Measurements from ENCODE around the gene PAFAH2. TPM values are rescaled to one million over a fixed set of nuclear protein-coding genes. Genes with fewer than 3 reads are reported as not detected.
A peak's percentile ranks its signal among the peaks of the same experiment; 100 is the strongest.

The PAFAH2 gene
- total RNA-seq, 1 experiment from 2014 or later, result 8.5 TPM

GRCh38 chr1:25922056-25922970, 75.5 kb downstream of the PAFAH2 start:
- ChIA-PET POLR2A (interaction anchor here (0.6 kb wide), 1 partner anchor 83 kb away, joined by 6 read pairs; no protein-coding TSS in a partner anchor), CTCF (interaction anchor here (0.6 to 1.5 kb wide), 2 partner anchors 26 to 314 kb away, joined by 4 to 8 read pairs; no protein-coding TSS in a partner anchor)
- intact Hi-C loops (cut with micrococcal nuclease; ENCODE audit: unreplicated experiment), result no loop called here
- H3K27me3 ChIP-seq (ENCODE audit: control insufficient read depth, insufficient read depth, low read length), result no peaks in the 10 kb centered on the region
- peak; percentile 69; the same call in 1 of the 2 replicates for TF ChIP-seq SIN3A (IDR thresholded peaks at IDR 0.05; ENCODE audit: borderline replicate concordance, insufficient read depth, low read depth, low read length)
- TF ChIP-seq CTCF (IDR thresholded peaks at IDR 0.05), result no peak
- TF ChIP-seq TCF7L2 (IDR thresholded peaks at IDR 0.05; ENCODE audit: low read depth, low read length), result no peak
- TF ChIP-seq POLR2AphosphoS5 (IDR thresholded peaks at IDR 0.05; ENCODE audit: low read depth, low read length), result peak; percentile 4; the same call in 1 of the 2 replicates
- no peak for TF ChIP-seq REST (IDR thresholded peaks at IDR 0.05; ENCODE audit: insufficient read depth in 1 of 2, low read depth in 2 of 2, low read length in 1 of 2)
- peak overlapping the region; percentile 50 to 66 for H3K4me3 ChIP-seq (ENCODE audit: low read depth in 2 of 2, low read length in 2 of 2)
- no peak for DNase-seq (ENCODE audit: low read depth, low spot score)
- peak overlapping the region; percentile 93 for H3K27ac ChIP-seq (ENCODE audit: low read length)
- H3K4me1 ChIP-seq (ENCODE audit: control insufficient read depth, insufficient read depth, low read length), result peaks cover 15% of the 10 kb centered on the region
- in situ Hi-C loops (cut with HindIII; ENCODE audit: low pct_unique_long_range_greater_than_20kb, low sequenced_read_pairs), result no loop called here
- no peaks in the 10 kb centered on the region for H3K36me3 ChIP-seq (ENCODE audit: control insufficient read depth, insufficient read depth, low read length)
- H3K9me3 ChIP-seq (ENCODE audit: control insufficient read depth, insufficient read depth, low read depth, low read length), result no peaks in the 10 kb centered on the region
- ATAC-seq, result peak; percentile 91
- BruUV-seq (replicated peaks), result no TSS peak

GRCh38 chr1:25918615-25919014, 79.2 kb downstream of the PAFAH2 start:
- CTCF ChIA-PET, result no interaction called here
- DNase-seq (ENCODE audit: low read depth, low spot score) (no peak), ATAC-seq (no peak)
- Histone ChIP-seq H3K4me3 (ENCODE audit: low read depth in 2 of 2, low read length in 2 of 2) (no peak overlapping the region), H3K27ac (ENCODE audit: low read length) (no peak overlapping the region), H3K4me1 (ENCODE audit: control insufficient read depth, insufficient read depth, low read length) (peaks cover 12% of the 10 kb centered on the region), H3K27me3 (ENCODE audit: control insufficient read depth, insufficient read depth, low read length) (no peaks in the 10 kb centered on the region), H3K9me3 (ENCODE audit: control insufficient read depth, insufficient read depth, low read depth, low read length) (no peaks in the 10 kb centered on the region), H3K36me3 (ENCODE audit: control insufficient read depth, insufficient read depth, low read length) (no peaks in the 10 kb centered on the region)
- intact Hi-C loops (cut with micrococcal nuclease; ENCODE audit: unreplicated experiment) (no loop called here), in situ Hi-C loops (cut with HindIII; ENCODE audit: low pct_unique_long_range_greater_than_20kb, low sequenced_read_pairs) (no loop called here)
- POLR2A ChIA-PET, result no interaction called here
- no TSS peak for BruUV-seq (replicated peaks)
- TF ChIP-seq SIN3A (IDR thresholded peaks at IDR 0.05; ENCODE audit: borderline replicate concordance, insufficient read depth, low read depth, low read length) (no peak), CTCF (IDR thresholded peaks at IDR 0.05) (no peak), REST (IDR thresholded peaks at IDR 0.05; ENCODE audit: insufficient read depth in 1 of 2, low read depth in 2 of 2, low read length in 1 of 2) (no peak), POLR2AphosphoS5 (IDR thresholded peaks at IDR 0.05; ENCODE audit: low read depth, low read length) (no peak), TCF7L2 (IDR thresholded peaks at IDR 0.05; ENCODE audit: low read depth, low read length) (no peak)

All from Panc1 (cell line).